Activated gamma-delta T cell (primary cell): Measurements from ENCODE around the gene COL15A1.
"Not testable (repeated sequence)": the region's sequence is repeated elsewhere in the genome, so short reads cannot be mapped to it uniquely, and the experiment has no call there.

Experiments
- DNase-seq: peaks from one replicate; lab custom pipeline; 2025; lab: John Stamatoyannopoulos, UW
- total RNA-seq, 2 donors: gene quantifications; one replicate each; lab custom pipeline; 2026; lab: John Stamatoyannopoulos, UW

The COL15A1 gene
- 0 to 0.17 reads per million in 2 donors for total RNA-seq

- DNase-seq = no peak
These were observed at the start of gene COL15A1 for GRCh38 chr9:98943682-98944056. Gene COL15A1 (plus strand): TSS chr9:98943907. CDS start chr9:98944062, 155 bp downstream.

- no peak for DNase-seq
These were observed 49.5 kb upstream of the COL15A1 start for GRCh38 chr9:98894171-98894570.

GRCh38 chr9:98894761-98895160 lies 48.9 kb upstream of the COL15A1 start:
- DNase-seq = no peak

GRCh38 chr9:98896632-98897031 lies 47.1 kb upstream of the COL15A1 start:
- DNase-seq = no peak

GRCh38 chr9:98897745-98898144 lies 46.0 kb upstream of the COL15A1 start:
- no peak for DNase-seq

- no peak for DNase-seq
These were observed 44.2 kb upstream of the COL15A1 start for GRCh38 chr9:98899408-98900056.

- no peak for DNase-seq
These were observed 43.5 kb upstream of the COL15A1 start for GRCh38 chr9:98900244-98900643.

GRCh38 chr9:98900725-98901124 lies 43.0 kb upstream of the COL15A1 start:
- DNase-seq = no peak

GRCh38 chr9:98901843-98902242 lies 41.9 kb upstream of the COL15A1 start:
- not testable (repeated sequence) for DNase-seq

GRCh38 chr9:98902516-98902915 lies 41.2 kb upstream of the COL15A1 start:
- DNase-seq = no peak

GRCh38 chr9:98902925-98903324 lies 40.8 kb upstream of the COL15A1 start:
- DNase-seq = no peak

GRCh38 chr9:98903961-98904411 lies 39.7 kb upstream of the COL15A1 start:
- no peak for DNase-seq

GRCh38 chr9:98905015-98905414 lies 38.7 kb upstream of the COL15A1 start:
- DNase-seq = no peak

GRCh38 chr9:98906273-98907040 lies 37.2 kb upstream of the COL15A1 start:
- no peak for DNase-seq

GRCh38 chr9:98907055-98907454 lies 36.7 kb upstream of the COL15A1 start:
- no peak for DNase-seq

- DNase-seq = no peak
These were observed 34.6 kb upstream of the COL15A1 start for GRCh38 chr9:98908897-98909634.

GRCh38 chr9:98909935-98910334 lies 33.8 kb upstream of the COL15A1 start:
- no peak for DNase-seq

GRCh38 chr9:98911042-98911441 lies 32.7 kb upstream of the COL15A1 start:
- no peak for DNase-seq

GRCh38 chr9:98911738-98912137 lies 32.0 kb upstream of the COL15A1 start:
- not testable (repeated sequence) for DNase-seq

GRCh38 chr9:98912450-98912849 lies 31.3 kb upstream of the COL15A1 start:
- DNase-seq = no peak

- DNase-seq = no peak
These were observed 30.7 kb upstream of the COL15A1 start for GRCh38 chr9:98913044-98913443.

- no peak for DNase-seq
These were observed 30.0 kb upstream of the COL15A1 start for GRCh38 chr9:98913705-98914104.

- DNase-seq = no peak
These were observed 28.1 kb upstream of the COL15A1 start for GRCh38 chr9:98915599-98915998.
